Measurements from ENCODE around the gene ADAM10. TPM values are rescaled to one million over a fixed set of nuclear protein-coding genes. Genes with fewer than 3 reads are reported as not detected.

The ADAM10 gene
- total RNA-seq, 1 donor from 2014 or later = 106 TPM

- no peak for TF ChIP-seq CTCF (conservative IDR thresholded peaks at IDR 0.05; ENCODE audit: low read depth, low read length)
- no peak for DNase-seq (ENCODE audit: low read depth)
- H3K4me3 ChIP-seq (ENCODE audit: low read depth, low read length) = no peak overlapping the region
Measured at GRCh38 chr15:58549785-58550074, 199.8 kb downstream of the ADAM10 start.

- H3K4me3 ChIP-seq (ENCODE audit: low read depth, low read length) = no peak overlapping the region
- no peak for DNase-seq (ENCODE audit: low read depth)
- no peak for TF ChIP-seq CTCF (conservative IDR thresholded peaks at IDR 0.05; ENCODE audit: low read depth, low read length)
Measured at GRCh38 chr15:58549013-58549784, 200.3 kb downstream of the ADAM10 start.

GRCh38 chr15:58548308-58549012, 201.0 kb downstream of the ADAM10 start:
- DNase-seq (ENCODE audit: low read depth) = no peak
- no peak for TF ChIP-seq CTCF (conservative IDR thresholded peaks at IDR 0.05; ENCODE audit: low read depth, low read length)
- H3K4me3 ChIP-seq (ENCODE audit: low read depth, low read length) = no peak overlapping the region

GRCh38 chr15:58547628-58548307, 201.7 kb downstream of the ADAM10 start:
- no peak overlapping the region for H3K4me3 ChIP-seq (ENCODE audit: low read depth, low read length)
- no peak for TF ChIP-seq CTCF (conservative IDR thresholded peaks at IDR 0.05; ENCODE audit: low read depth, low read length)
- no peak for DNase-seq (ENCODE audit: low read depth)

- H3K4me3 ChIP-seq (ENCODE audit: low read depth, low read length) = no peak overlapping the region
- no peak for TF ChIP-seq CTCF (conservative IDR thresholded peaks at IDR 0.05; ENCODE audit: low read depth, low read length)
- DNase-seq (ENCODE audit: low read depth) = peak; percentile 94
Measured at GRCh38 chr15:58546635-58547627, 202.6 kb downstream of the ADAM10 start.

- no peak overlapping the region for H3K4me3 ChIP-seq (ENCODE audit: low read depth, low read length)
- DNase-seq (ENCODE audit: low read depth) = no peak
- TF ChIP-seq CTCF (conservative IDR thresholded peaks at IDR 0.05; ENCODE audit: low read depth, low read length) = no peak
Measured at GRCh38 chr15:58546066-58546591, 203.4 kb downstream of the ADAM10 start.

Data from epithelial cell of proximal tubule (primary cell).